H1 (cell line): Measurements from ENCODE around the gene TM4SF18. TPM values are rescaled to one million over a fixed set of nuclear protein-coding genes. Genes with fewer than 3 reads are reported as not detected.

Source experiments
- CTCF ChIA-PET: fragments of 300-600 bp; sonication (Branson Sonifier 250); formaldehyde crosslinking; loops from one replicate; lab custom pipeline; 2021; ENCODE audit not compliant: partially characterized antibody; lab: Charles Lee
- POLR2A ChIA-PET: fragments of 300-600 bp; sonication (Branson Sonifier 250); formaldehyde crosslinking; loops from one replicate; lab custom pipeline; 2021; ENCODE audit warnings: inconsistent platforms; ENCODE audit not compliant: partially characterized antibody; lab: Charles Lee
- DNase-seq, 2 experiments: peaks; one replicate each; pipeline versions ENCODE4 v3.0.0 to v3.0.0-alpha.2; 2010 to 2022; ENCODE audit warnings: low spot score in 2 of 2, low read depth in 1 of 2, mixed read lengths in 1 of 2
- FAIRE-seq: peaks from 2 replicates; lab custom pipeline; 2011; peaks lifted over from hg19 to GRCh38; lab: Jason Lieb, UNC
- H2AFZ ChIP-seq: 2 replicates; pipeline ENCODE4 v1.8.1; 2012; ENCODE audit warnings: low read length, inconsistent platforms
- H2AK5ac ChIP-seq: 2 replicates; pipeline ENCODE4 v1.6.1; 2013; ENCODE audit warnings: low read depth, low read length
- H2BK120ac ChIP-seq: replicated peaks from 2 replicates; pipeline ENCODE3; 2013; ENCODE audit warnings: low read depth, low read length, inconsistent platforms
- H2BK12ac ChIP-seq: 2 replicates; pipeline ENCODE4 v1.6.1; 2013; ENCODE audit warnings: low read depth, low read length
- H2BK15ac ChIP-seq: 2 replicates; pipeline ENCODE4 v1.6.1; 2013; ENCODE audit warnings: low read length
- H2BK20ac ChIP-seq: 2 replicates; pipeline ENCODE4 v1.6.1; 2013; ENCODE audit warnings: low read length
- H2BK5ac ChIP-seq: 2 replicates; pipeline ENCODE4 v1.6.1; 2013; ENCODE audit warnings: low read depth, low read length
- H3K14ac ChIP-seq: 2 replicates; pipeline ENCODE4 v1.6.1; 2013; ENCODE audit warnings: inconsistent platforms; ENCODE audit not compliant: insufficient read length
- H3K18ac ChIP-seq: 2 replicates; pipeline ENCODE4 v1.6.1; 2013; ENCODE audit warnings: low read length; ENCODE audit errors: extremely low read depth
- H3K23ac ChIP-seq: 2 replicates; pipeline ENCODE4 v1.6.1; 2013; ENCODE audit warnings: inconsistent platforms; ENCODE audit not compliant: insufficient read length
- H3K23me2 ChIP-seq: 2 replicates; pipeline ENCODE4 v1.6.1; 2013; ENCODE audit warnings: low read depth, low read length
- H3K27ac ChIP-seq: 2 replicates; pipeline ENCODE4 v1.6.1; 2011; ENCODE audit warnings: low read depth, low read length, inconsistent platforms
- H3K27me3 ChIP-seq, 4 experiments: replicated peaks in 1 of 4; 1 replicate in 1 of 4; 2 replicates in 3 of 4; pipeline versions ENCODE4 v1.6.1 to v1.8.1; 2011 to 2013; ENCODE audit warnings: low read length in 3 of 4, mild to moderate bottlenecking in 3 of 4, inconsistent platforms in 2 of 4, mixed read lengths in 2 of 4, moderate library complexity in 1 of 4; ENCODE audit not compliant: control insufficient read depth in 3 of 4, insufficient read depth in 3 of 4; ENCODE audit errors: extremely low read depth in 1 of 4
- H3K36me3 ChIP-seq, 4 experiments: 2 replicates each; pipeline versions ENCODE4 v1.6.1 to v1.8.1; 2011 to 2013; ENCODE audit warnings: mild to moderate bottlenecking in 4 of 4, low read length in 3 of 4, moderate library complexity in 2 of 4, control low read depth in 1 of 4, inconsistent platforms in 1 of 4; ENCODE audit not compliant: insufficient read depth in 4 of 4, control insufficient read depth in 2 of 4
- H3K4ac ChIP-seq: replicated peaks from 2 replicates; pipeline ENCODE3; 2013; ENCODE audit warnings: low read length, low read depth, mixed read lengths, inconsistent platforms; ENCODE audit not compliant: insufficient read length
- H3K4me1 ChIP-seq, 4 experiments: replicated peaks in 1 of 4; 1 replicate in 1 of 4; 2 replicates in 3 of 4; pipeline versions ENCODE4 v1.6.1 to v1.8.1; 2011 to 2013; ENCODE audit warnings: low read length in 3 of 4, inconsistent platforms in 2 of 4, mixed read lengths in 1 of 4; ENCODE audit not compliant: insufficient read depth in 4 of 4, control insufficient read depth in 3 of 4
- H3K4me2 ChIP-seq, 2 experiments: 2 replicates each; pipeline versions ENCODE4 v1.6.1 to v1.8.1; 2011 to 2013; ENCODE audit warnings: low read depth in 2 of 2, low read length in 2 of 2, control low read depth in 1 of 2, inconsistent platforms in 1 of 2, mild to moderate bottlenecking in 1 of 2; ENCODE audit not compliant: insufficient read depth in 1 of 2
- H3K4me3 ChIP-seq, 4 experiments: fragments of 200-600, 300-600 bp in 1 of 4; sonication (generic), shearing (Covaris generic), sonication (Bioruptor Twin) in 1 of 4; 2 replicates each; pipeline versions ENCODE4 v1.5.1 to v1.8.1; 2011 to 2016; ENCODE audit warnings: low read length in 4 of 4, low read depth in 3 of 4, control low read depth in 2 of 4, inconsistent platforms in 2 of 4, mild to moderate bottlenecking in 2 of 4, mixed read lengths in 1 of 4, moderate library complexity in 1 of 4; ENCODE audit not compliant: insufficient read depth in 2 of 4; ENCODE audit errors: extremely low read depth in 1 of 4
- H3K56ac ChIP-seq: replicated peaks from 2 replicates; pipeline ENCODE3; 2013; ENCODE audit warnings: low read depth, mild to moderate bottlenecking, mixed read lengths, low read length, inconsistent platforms; ENCODE audit not compliant: insufficient read length
- H3K79me1 ChIP-seq: 2 replicates; pipeline ENCODE4 v1.6.1; 2013; ENCODE audit warnings: low read depth, low read length, control low read depth
- H3K79me2 ChIP-seq, 2 experiments: 2 replicates each; pipeline versions ENCODE4 v1.6.1 to v1.8.1; 2012 to 2013; ENCODE audit warnings: low read length in 2 of 2, mild to moderate bottlenecking in 2 of 2, inconsistent platforms in 1 of 2; ENCODE audit not compliant: insufficient read depth in 2 of 2, control insufficient read depth in 1 of 2
- H3K9ac ChIP-seq, 4 experiments: replicated peaks in 1 of 4; 1 replicate in 1 of 4; 2 replicates in 3 of 4; pipeline versions ENCODE4 v1.6.1 to v1.8.1; 2011 to 2013; ENCODE audit warnings: low read depth in 3 of 4, low read length in 3 of 4, control low read depth in 2 of 4, mild to moderate bottlenecking in 2 of 4, moderate library complexity in 2 of 4, inconsistent platforms in 1 of 4; ENCODE audit errors: extremely low read depth in 1 of 4
- H3K9me3 ChIP-seq, 2 experiments: 2 replicates each; pipeline versions ENCODE4 v1.6.1 to v1.8.1; 2012 to 2013; ENCODE audit warnings: mild to moderate bottlenecking in 2 of 2, moderate library complexity in 2 of 2, control low read depth in 1 of 2, inconsistent platforms in 1 of 2, low read depth in 1 of 2, low read length in 1 of 2, mixed read lengths in 1 of 2; ENCODE audit not compliant: insufficient read depth in 2 of 2
- H4K20me1 ChIP-seq, 2 experiments: replicated peaks in 1 of 2; 2 replicates each; pipeline versions ENCODE3 to v1.8.1; 2011 to 2013; ENCODE audit warnings: inconsistent platforms in 2 of 2, low read length in 2 of 2, mild to moderate bottlenecking in 1 of 2; ENCODE audit not compliant: insufficient read depth in 2 of 2, control insufficient read depth in 1 of 2
- H4K5ac ChIP-seq: 2 replicates; pipeline ENCODE4 v1.6.1; 2013; ENCODE audit warnings: low read length, low read depth, mixed read lengths, inconsistent platforms; ENCODE audit not compliant: insufficient read length
- H4K8ac ChIP-seq: 2 replicates; pipeline ENCODE4 v1.8.0; 2013; ENCODE audit warnings: mild to moderate bottlenecking, moderate library complexity, low read length, inconsistent platforms; ENCODE audit not compliant: insufficient read depth; ENCODE audit errors: extremely low read depth
- H4K91ac ChIP-seq: replicated peaks from 2 replicates; pipeline ENCODE3; 2013; ENCODE audit warnings: low read length, mixed read lengths, inconsistent platforms; ENCODE audit not compliant: insufficient read length
- EP300 ChIP-seq, 2 experiments: IDR thresholded peaks; 1 replicate in 1 of 2; 2 replicates in 1 of 2; pipeline ENCODE4 v1.6.1; 2011 to 2012; ENCODE audit warnings: low read depth in 2 of 2, low read length in 2 of 2, mild to moderate bottlenecking in 2 of 2, borderline replicate concordance in 1 of 2, inconsistent platforms in 1 of 2, moderate library complexity in 1 of 2
- JUN ChIP-seq: IDR thresholded peaks from 2 replicates; pipeline ENCODE4 v1.6.1; 2011; ENCODE audit warnings: low read depth, mild to moderate bottlenecking, improper control_type of control experiment, low read length
- KDM4A ChIP-seq: IDR thresholded peaks from one replicate; pipeline ENCODE4 v1.7.1; 2012; ENCODE audit warnings: low read depth, mild to moderate bottlenecking, moderate library complexity, low read length, inconsistent platforms; ENCODE audit not compliant: severe bottlenecking
- POLR2AphosphoS5 ChIP-seq: IDR thresholded peaks from 2 replicates; pipeline ENCODE4 v1.6.1; 2011; ENCODE audit warnings: low read depth, low read length
- SIRT6 ChIP-seq: IDR thresholded peaks from one replicate; pipeline ENCODE4 v1.7.1; 2012; ENCODE audit warnings: low read length, inconsistent platforms
- SRF ChIP-seq: IDR thresholded peaks from 2 replicates; pipeline ENCODE4 v1.6.1; 2011; ENCODE audit warnings: mild to moderate bottlenecking, low read depth, low read length, moderate library complexity
- WGBS, 2 experiments: shearing (Covaris generic) in 1 of 2; methylation state at CpG; one replicate each; pipeline versions ENCODE4 v1.1.6 to v1.1.7; 2013 to 2015; ENCODE audit warnings: low lambda C conversion rate in 2 of 2, mixed read lengths in 2 of 2, inconsistent platforms in 1 of 2, low coverage in 1 of 2, missing lambda C conversion rate in 1 of 2; ENCODE audit not compliant: insufficient replicate concordance in 2 of 2, insufficient coverage in 1 of 2, insufficient read length in 1 of 2; ENCODE audit errors: extremely low coverage in 1 of 2, missing lambda C conversion rate in 1 of 2; 5-methylcytosine and 5-hydroxymethylcytosine counted together
- polyA plus RNA-seq, 7 experiments: library from polyadenylated mRNA; depleted of rRNA in 3 of 7; stranded (reverse) in 5 of 7; unstranded in 2 of 7; fragments of >200 nt in 5 of 7; fragments of 200-250 nt in 2 of 7; gene quantifications; 1 replicate in 5 of 7; 2 replicates in 1 of 7; 4 replicates in 1 of 7; pipeline versions ENCODE4 v1.2.1 to v1.2.3, GENCODE V29; 2011 to 2013; ENCODE audit warnings: missing spikeins in 2 of 7, mixed read lengths in 2 of 7
- total RNA-seq: library from RNA; stranded (reverse); fragmentation: NEBNext Ultra II Directional; extraction: Animal tissue kit (Norgen Biotek cat#: 25700); gene quantifications from 2 replicates; pipeline ENCODE4 v1.2.1, GENCODE V29; 2021

TM4SF18 gene
- total and polyA plus RNA-seq, 2 of the 8 experiments (the other 6 are each of a cell fraction or from before 2014, with no cell fraction given) = 2.9 to 13.6 TPM

GRCh38 chr3:149314807-149315578, 18.4 kb downstream of the TM4SF18 start:
- DNase-seq (no peak), FAIRE-seq (no peak)
- Histone ChIP-seq H2BK5ac (no peak overlapping the region), H3K9me3 (no peaks in the 10 kb centered on the region), H4K91ac (no peak overlapping the region), H3K18ac (no peak overlapping the region), H4K20me1 (no peaks in the 10 kb centered on the region), H3K4ac (no peak overlapping the region), H3K4me1 (peaks cover 0 to 3% (median 1%) of the 10 kb centered on the region in 4 experiments; a peak in 2 of 7 replicates), H3K4me3 (no peak overlapping the region), H3K14ac (no peak overlapping the region), H3K4me2 (no peak overlapping the region), H3K23ac (no peak overlapping the region), H2BK12ac (no peak overlapping the region), H3K79me1 (no peaks in the 10 kb centered on the region), H3K23me2 (peaks cover 2% of the 10 kb centered on the region; the same call in 1 of the 2 replicates), H3K27me3 (no peaks in the 10 kb centered on the region), H2BK120ac (no peak overlapping the region), H3K79me2 (no peaks in the 10 kb centered on the region), H2AK5ac (no peak overlapping the region), H4K8ac (no peak overlapping the region), H2BK15ac (no peak overlapping the region), H3K27ac (no peak overlapping the region), H2BK20ac (no peak overlapping the region), H3K56ac (no peak overlapping the region), H2AFZ (no peak overlapping the region), H3K36me3 (no peaks in the 10 kb centered on the region; a peak in 1 of 8 replicates), H4K5ac (no peak overlapping the region), H3K9ac (no peak overlapping the region)
- ChIA-PET POLR2A (no interaction called here), CTCF (interaction anchor here (1.3 kb wide), 1 partner anchor 28 kb away, joined by 3 read pairs; no protein-coding TSS in a partner anchor)
- 82% methylated on average over 7 of the region's 7 CpGs; no CpG with 5 or more reads in 1 of the 2 experiments for WGBS, 2 experiments
- TF ChIP-seq JUN (no peak), SIRT6 (no peak), KDM4A (no peak), SRF (no peak), EP300 (IDR thresholded peaks at IDR 0.05; ENCODE audit: borderline replicate concordance in 1 of 2, low read depth in 2 of 2, low read length in 2 of 2) (no peak), POLR2AphosphoS5 (no peak)
